Measurements from ENCODE around the gene RAMP2.

DNA sequence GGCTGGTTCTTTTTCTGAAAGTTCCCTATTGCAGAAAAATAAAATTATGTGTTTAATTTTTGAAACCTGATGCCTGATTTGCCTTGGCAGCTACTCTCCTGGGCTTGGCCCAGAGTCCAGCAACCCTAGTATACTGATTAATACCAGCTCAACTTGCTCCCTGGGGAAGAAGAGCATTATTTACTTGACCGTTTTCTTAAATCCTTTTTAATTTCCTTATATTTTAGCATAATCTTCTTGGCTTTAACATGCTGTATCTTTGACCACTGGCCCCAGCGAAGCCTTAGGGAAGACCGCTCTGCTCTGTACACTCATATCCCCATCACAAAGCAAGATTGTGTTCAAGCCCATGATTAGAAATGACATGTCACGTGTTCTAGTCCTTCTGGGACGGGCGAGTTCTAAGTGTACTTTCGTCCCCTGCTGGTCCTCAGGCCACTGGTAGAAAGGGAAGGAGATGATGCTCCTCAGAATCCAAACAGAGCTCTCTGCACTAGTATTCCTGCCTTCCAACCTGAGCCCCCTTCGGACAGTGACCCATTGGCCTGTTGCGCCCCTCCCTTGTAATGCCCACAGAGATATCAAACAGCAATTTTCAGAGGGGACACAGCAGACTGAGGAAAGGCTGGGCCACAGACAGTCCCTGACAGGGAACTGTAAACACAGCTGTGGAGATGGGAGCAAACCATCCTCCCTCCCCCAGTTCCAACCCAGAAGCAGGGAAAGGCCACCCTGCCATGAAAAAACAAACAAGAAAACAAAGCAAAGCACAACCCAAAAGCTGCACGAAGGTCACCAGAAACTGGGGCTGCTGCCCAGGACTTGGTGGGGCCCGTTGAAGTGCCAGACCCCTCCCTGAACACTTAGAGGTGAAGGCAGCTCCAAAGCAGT lies 11.9 kb upstream of the RAMP2 start:
- TF ChIP-seq EZH2 (optimal IDR thresholded peaks at IDR 0.05; ENCODE audit: low read depth, low read length) (no peak), EZH2phosphoT487 (IDR thresholded peaks at IDR 0.05; ENCODE audit: low read length) (no peak)
- TF ChIP-seq, protein P1, sequence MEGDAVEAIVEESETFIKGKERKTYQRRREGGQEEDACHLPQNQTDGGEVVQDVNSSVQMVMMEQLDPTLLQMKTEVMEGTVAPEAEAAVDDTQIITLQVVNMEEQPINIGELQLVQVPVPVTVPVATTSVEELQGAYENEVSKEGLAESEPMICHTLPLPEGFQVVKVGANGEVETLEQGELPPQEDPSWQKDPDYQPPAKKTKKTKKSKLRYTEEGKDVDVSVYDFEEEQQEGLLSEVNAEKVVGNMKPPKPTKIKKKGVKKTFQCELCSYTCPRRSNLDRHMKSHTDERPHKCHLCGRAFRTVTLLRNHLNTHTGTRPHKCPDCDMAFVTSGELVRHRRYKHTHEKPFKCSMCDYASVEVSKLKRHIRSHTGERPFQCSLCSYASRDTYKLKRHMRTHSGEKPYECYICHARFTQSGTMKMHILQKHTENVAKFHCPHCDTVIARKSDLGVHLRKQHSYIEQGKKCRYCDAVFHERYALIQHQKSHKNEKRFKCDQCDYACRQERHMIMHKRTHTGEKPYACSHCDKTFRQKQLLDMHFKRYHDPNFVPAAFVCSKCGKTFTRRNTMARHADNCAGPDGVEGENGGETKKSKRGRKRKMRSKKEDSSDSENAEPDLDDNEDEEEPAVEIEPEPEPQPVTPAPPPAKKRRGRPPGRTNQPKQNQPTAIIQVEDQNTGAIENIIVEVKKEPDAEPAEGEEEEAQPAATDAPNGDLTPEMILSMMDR (IDR thresholded peaks at IDR 0.05; ENCODE audit: low read length) = no peak
